ENCODE measurements around the gene FKBP1A.
"Not testable (repeated sequence)": the region's sequence is repeated elsewhere in the genome, so short reads cannot be mapped to it uniquely, and the experiment has no call there.

FKBP1A gene

DNA sequence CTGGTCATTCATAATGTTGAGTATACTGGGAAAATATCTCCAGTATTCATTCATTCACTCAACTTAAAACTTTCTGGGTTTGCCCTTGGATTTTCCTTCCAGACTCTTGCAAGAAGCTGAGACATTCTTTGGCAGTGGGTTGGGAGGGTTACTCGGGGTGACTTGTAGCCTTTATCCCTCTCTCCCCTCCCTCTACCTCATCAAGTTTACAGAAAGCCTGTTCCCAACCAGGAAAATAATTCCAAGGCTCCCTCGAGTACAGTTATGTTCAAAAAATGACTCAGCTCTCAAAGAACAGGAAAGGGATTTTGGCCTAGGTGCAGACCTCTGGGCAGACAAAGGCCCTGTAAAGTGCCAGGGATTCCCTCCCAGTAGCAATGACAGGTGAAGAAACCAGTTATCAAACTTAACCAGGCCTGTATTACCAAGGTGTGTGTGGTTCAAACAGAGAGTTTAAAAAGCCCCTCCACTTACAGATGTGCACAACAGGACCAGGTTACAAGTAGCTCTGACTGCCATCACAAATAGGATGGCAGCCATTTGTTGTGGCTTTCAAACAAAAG, 22.2 kb downstream of the FKBP1A start:
- no peaks in the 10 kb centered on the region for H3K9me3 Mint-ChIP-seq
- peak overlapping the region; percentile 70 for H3K27ac Mint-ChIP-seq
- H3K36me3 Mint-ChIP-seq (ENCODE audit: low read depth), result peaks cover 82% of the 10 kb centered on the region
- no peaks in the 10 kb centered on the region for H3K27me3 Mint-ChIP-seq
- no peak overlapping the region for H3K4me3 Mint-ChIP-seq
- peaks cover 40% of the 10 kb centered on the region for H3K4me1 Mint-ChIP-seq (ENCODE audit: low read depth)

DNA sequence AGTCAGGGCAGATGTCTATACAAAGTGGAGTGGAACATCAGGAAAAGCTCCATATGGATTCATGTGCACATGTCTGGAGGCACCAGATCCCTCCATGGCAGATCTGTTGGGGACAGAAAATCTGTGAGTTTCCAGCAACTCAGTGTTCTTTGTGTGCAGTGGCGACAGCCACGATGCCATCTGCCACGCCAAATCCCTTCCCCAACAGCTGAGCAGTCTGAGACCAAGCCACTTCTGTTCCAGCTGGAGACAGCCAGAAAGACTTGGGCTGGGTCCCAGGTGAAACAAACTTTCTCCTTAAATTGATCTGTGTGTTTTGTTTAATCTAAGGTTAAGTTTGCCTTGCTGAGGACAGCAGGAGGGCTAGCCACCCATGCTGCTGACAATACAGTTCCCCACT, 22.9 kb downstream of the FKBP1A start:
- Mint-ChIP-seq H3K36me3 (ENCODE audit: low read depth) (peaks cover 82% of the 10 kb centered on the region), H3K4me3 (no peak overlapping the region), H3K27me3 (no peaks in the 10 kb centered on the region), H3K4me1 (ENCODE audit: low read depth) (peaks cover 40% of the 10 kb centered on the region), H3K9me3 (no peaks in the 10 kb centered on the region), H3K27ac (peak overlapping the region; percentile 9)

DNA sequence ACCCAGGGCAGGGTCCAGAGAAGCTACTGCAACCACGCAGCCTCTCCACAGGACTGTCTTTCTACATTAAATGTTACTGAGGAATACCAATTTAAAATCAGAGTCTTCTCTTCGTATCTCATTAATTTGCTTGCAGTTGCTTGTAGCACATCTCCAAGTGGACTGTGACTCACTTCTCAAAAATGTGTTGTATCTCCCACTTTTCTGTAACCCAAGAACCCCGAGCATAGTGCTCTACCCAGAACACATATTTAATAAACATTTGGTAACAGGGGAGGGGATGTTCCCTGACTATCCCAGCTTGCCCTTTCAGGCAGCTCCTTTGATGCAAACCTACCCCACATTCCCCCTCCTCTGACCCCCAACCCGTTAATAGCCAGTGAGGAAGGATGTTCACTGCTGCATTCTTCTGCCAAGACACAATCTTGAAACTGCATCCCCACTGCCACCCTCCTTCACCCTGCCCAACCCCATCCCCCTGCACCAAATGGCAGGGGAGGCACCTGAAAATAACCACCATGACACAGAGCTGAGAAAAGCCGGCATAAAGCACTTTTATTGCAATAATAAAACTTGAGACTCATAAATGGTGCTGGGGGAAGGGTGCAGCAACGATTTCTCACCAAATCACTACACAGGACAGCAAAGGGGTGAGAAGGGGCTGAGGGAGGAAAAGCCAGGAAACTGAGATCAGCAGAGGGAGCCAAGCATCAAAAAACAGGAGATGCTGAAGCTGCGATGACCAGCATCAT, 24.2 kb downstream of the FKBP1A start:
- H3K27me3 Mint-ChIP-seq, result no peaks in the 10 kb centered on the region
- H3K9me3 Mint-ChIP-seq, result no peaks in the 10 kb centered on the region
- H3K36me3 Mint-ChIP-seq (ENCODE audit: low read depth), result peaks cover 83% of the 10 kb centered on the region
- no peak overlapping the region for H3K4me3 Mint-ChIP-seq
- peak overlapping the region; percentile 14 for H3K27ac Mint-ChIP-seq
- H3K4me1 Mint-ChIP-seq (ENCODE audit: low read depth), result peaks cover 48% of the 10 kb centered on the region

DNA sequence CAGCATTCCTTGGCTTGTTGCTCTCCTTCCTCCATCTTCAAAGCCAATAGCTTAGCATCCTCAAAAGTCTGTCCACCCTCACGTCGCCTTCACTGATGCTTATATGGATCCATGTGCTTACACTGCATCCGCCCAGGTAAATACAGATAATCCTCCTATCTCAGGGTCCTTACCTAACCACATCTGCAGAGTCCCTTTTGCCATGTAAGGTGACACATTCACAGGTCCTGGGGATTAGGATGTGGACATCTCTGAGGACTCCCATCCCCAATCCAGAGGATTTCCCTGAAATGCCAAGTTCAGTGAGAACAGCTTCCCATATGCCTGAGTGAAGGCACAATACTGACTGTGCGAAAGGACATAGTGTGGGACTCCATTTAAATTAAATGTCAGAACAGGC, 25.4 kb downstream of the FKBP1A start:
- Mint-ChIP-seq H3K4me1 (ENCODE audit: low read depth) (peaks cover 59% of the 10 kb centered on the region), H3K9me3 (no peaks in the 10 kb centered on the region), H3K4me3 (no peak overlapping the region), H3K27ac (no peak overlapping the region), H3K36me3 (ENCODE audit: low read depth) (peaks cover 83% of the 10 kb centered on the region), H3K27me3 (no peaks in the 10 kb centered on the region)

DNA sequence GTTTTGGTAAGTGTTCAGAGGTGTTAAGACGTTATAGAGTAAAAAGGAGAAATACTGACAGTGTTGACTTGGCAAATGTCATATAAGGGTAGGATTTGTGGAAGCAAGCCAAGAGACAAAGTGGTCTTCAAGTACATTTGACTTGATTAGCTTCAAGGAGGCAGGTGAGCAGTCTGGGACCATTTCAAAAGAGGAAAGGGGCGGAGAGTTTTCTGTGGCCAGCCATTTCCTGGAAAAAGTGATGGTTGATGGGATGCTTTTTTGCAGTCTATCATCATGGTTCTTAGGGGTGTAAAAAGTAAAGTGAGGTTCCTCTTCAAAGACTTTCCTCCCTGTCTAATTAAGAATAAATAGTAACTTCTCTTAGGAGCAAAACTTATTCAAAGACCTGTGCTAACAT, 28.7 kb downstream of the FKBP1A start:
- Mint-ChIP-seq H3K9me3 (no peaks in the 10 kb centered on the region), H3K4me1 (ENCODE audit: low read depth) (peaks cover 81% of the 10 kb centered on the region), H3K27me3 (no peaks in the 10 kb centered on the region), H3K27ac (peak overlapping the region; percentile 80), H3K36me3 (ENCODE audit: low read depth) (peaks cover 97% of the 10 kb centered on the region), H3K4me3 (peak overlapping the region; percentile 60)

DNA sequence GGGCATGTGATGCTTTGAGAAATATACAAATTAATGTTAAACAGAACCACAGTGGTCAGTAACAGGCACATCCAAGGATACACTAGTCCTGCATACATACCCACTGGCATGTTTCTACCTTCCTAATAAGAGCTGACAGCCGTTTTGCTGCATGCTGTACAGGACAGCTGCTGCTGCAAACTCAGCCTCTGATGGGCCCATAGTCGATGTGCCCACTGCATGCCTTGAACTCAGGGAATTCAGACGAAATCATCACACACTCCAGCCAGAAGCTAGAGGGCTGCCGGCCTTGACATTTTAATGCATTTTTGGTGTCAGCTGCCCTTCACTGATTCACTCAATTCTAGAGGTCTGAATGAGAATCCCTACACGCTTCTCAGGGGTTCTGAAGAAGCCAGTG, 29.3 kb downstream of the FKBP1A start:
- no peak overlapping the region for H3K4me3 Mint-ChIP-seq
- no peaks in the 10 kb centered on the region for H3K9me3 Mint-ChIP-seq
- H3K4me1 Mint-ChIP-seq (ENCODE audit: low read depth), result peaks cover 83% of the 10 kb centered on the region
- peak overlapping the region; percentile 80 for H3K27ac Mint-ChIP-seq
- no peaks in the 10 kb centered on the region for H3K27me3 Mint-ChIP-seq
- peaks cover 97% of the 10 kb centered on the region for H3K36me3 Mint-ChIP-seq (ENCODE audit: low read depth)

DNA sequence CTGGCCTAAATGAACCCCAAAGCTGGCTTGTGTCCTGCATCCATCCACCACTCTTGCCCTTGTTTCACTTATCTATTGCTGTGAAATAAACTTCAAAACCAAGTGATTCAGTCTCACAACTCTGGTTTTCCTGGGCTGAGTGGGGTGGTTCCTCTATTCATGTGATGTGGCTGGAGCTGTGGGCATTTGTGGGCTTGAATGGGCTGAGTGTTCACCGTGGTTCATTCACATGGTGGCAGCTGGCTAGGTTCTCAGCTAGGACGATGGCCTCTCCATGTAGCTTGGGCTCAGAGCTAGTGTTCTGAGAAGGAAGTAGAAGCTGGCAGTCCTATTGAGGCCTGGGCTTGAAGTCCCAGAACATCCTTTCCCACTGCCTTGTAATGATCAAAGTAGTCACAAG, 30.4 kb downstream of the FKBP1A start:
- Mint-ChIP-seq H3K27me3 (no peaks in the 10 kb centered on the region), H3K4me3 (no peak overlapping the region), H3K9me3 (no peaks in the 10 kb centered on the region), H3K36me3 (ENCODE audit: low read depth) (peaks cover 97% of the 10 kb centered on the region), H3K4me1 (ENCODE audit: low read depth) (peaks cover 92% of the 10 kb centered on the region), H3K27ac (peak overlapping the region; percentile 63)

DNA sequence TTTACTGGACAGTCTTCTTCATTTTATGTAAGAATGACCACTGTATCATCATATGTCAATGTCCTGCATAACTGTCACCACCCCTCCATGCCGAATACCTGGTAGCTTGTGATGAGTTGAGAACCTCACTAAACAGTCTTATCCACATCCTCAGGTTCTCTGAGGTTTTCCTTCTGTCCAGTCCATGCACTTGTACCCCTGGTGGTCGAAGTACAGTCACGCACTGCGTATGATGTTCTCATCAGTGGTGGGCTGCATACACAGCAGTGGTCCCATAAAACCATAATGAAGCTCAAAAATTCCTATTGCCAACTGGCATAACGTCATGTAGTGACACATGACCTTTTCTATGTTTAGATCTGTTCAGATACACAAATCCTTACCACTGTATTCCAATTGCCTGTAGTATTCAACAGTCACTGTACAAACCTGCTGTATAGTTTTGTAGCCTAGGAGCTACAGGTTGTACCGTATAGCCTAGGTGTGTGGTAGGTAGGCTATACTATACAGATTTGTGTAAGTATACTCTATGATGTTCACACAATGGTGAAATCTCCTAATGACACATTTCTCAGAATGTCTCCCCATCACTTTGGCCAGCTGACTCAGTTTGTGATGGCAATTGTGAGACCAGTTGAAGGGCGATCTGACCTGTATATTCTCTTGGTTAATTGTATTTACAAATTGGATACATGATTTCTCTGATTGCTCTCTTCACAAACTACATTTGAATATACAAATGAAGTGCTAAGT, 32.6 kb downstream of the FKBP1A start:
- Mint-ChIP-seq H3K4me1 (ENCODE audit: low read depth) (peaks cover 85% of the 10 kb centered on the region), H3K27me3 (no peaks in the 10 kb centered on the region), H3K9me3 (no peaks in the 10 kb centered on the region), H3K36me3 (ENCODE audit: low read depth) (peaks cover 87% of the 10 kb centered on the region), H3K4me3 (no peak overlapping the region), H3K27ac (peak overlapping the region; percentile 83)

DNA sequence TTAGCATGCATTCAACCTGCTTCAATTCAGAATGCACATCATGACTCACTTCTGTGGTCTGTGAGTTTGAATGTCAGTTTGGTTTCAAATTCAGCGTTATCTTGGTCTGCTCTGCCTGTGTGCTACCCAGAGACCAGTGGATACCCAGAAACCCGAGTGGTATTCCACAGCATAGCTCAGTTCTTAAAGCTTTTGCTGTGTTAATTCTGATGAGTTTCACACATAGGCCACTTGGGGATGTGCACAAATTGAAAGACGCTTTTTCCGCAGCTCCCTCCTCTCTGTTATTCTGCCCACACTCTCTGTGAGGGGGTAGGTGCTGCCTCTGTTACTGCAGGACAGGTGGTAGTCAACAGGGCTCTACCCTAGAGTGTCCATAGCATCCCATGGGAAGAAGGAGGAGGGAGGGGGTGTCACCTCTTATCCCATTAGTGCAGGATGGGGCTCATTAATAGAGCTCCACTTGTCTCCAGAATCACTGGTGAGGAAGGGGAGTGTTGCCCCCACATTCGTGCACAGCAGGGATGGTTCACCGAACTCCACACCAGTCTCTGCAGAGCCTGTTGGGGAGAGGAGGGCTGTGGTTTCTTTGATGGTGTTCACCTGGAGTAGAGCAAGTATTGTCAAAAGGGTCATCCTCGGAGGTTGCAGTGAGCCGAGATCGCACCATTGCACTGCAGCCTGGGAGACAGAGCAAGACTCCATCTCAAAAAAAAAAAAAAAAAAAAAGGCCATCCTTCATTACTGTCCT, 34.8 kb downstream of the FKBP1A start:
- Mint-ChIP-seq H3K9me3 (no peaks in the 10 kb centered on the region), H3K27me3 (no peaks in the 10 kb centered on the region), H3K36me3 (ENCODE audit: low read depth) (peaks cover 88% of the 10 kb centered on the region), H3K4me3 (peak overlapping the region; percentile 57), H3K27ac (peak overlapping the region; percentile 65), H3K4me1 (ENCODE audit: low read depth) (peaks cover 63% of the 10 kb centered on the region)

DNA sequence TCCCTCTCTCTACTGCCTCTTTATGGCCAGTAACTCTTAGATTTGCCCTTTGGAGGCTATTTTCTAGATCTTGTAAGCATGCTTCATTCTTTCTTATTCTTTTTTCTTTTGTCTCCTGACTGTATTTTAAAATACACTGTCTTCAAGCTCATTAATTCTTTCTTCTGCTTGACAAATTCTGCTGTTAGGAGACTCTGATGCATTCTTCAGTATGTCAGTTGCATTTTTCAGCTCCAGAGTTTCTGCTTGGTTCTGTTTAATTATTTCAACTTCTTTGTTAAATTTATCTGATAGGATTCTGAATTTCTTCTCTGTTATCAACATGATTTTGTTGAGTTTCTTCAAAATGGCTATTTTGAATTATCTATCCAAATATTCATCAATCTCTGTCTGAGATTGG, 38.9 kb downstream of the FKBP1A start:
- peaks cover 9% of the 10 kb centered on the region for H3K9me3 Mint-ChIP-seq
- H3K36me3 Mint-ChIP-seq (ENCODE audit: low read depth), result peaks cover 83% of the 10 kb centered on the region
- peaks cover 37% of the 10 kb centered on the region for H3K4me1 Mint-ChIP-seq (ENCODE audit: low read depth)
- no peaks in the 10 kb centered on the region for H3K27me3 Mint-ChIP-seq
- no peak overlapping the region for H3K27ac Mint-ChIP-seq
- H3K4me3 Mint-ChIP-seq, result no peak overlapping the region

DNA sequence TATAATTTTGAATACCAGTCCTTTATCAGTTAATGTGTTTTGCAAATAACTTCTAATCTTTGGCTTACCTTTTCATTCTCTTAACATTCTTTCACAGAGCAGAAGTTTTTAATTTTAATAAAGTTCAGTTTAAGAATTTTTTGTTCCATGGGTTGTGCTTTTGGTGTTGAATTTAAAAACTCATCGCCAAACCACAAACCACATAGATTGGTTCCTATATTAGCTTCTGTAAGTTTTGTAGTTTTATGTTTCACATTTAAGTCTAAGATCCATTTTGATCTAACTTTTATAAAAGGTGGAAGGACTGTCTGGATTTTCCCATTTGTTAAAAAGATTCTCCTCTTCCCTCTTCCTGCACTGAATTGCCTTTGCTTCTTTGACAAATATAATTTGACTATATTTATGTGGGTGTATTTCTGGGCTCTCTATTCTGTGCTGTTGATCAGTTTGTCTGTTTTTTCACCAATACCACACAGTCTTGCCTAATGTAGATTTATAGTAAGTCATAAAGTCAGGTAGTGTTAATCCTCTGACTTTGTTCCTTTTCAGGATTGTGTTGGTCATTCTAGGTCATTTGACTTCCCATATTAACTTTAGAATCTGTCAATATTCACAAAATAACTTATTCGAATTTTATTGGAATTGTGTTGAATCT, 46.4 kb downstream of the FKBP1A start:
- Mint-ChIP-seq H3K9me3 (peaks cover 14% of the 10 kb centered on the region), H3K36me3 (ENCODE audit: low read depth) (peaks cover 49% of the 10 kb centered on the region), H3K27ac (no peak overlapping the region), H3K4me3 (no peak overlapping the region), H3K27me3 (no peaks in the 10 kb centered on the region), H3K4me1 (ENCODE audit: low read depth) (peaks cover 45% of the 10 kb centered on the region)

DNA sequence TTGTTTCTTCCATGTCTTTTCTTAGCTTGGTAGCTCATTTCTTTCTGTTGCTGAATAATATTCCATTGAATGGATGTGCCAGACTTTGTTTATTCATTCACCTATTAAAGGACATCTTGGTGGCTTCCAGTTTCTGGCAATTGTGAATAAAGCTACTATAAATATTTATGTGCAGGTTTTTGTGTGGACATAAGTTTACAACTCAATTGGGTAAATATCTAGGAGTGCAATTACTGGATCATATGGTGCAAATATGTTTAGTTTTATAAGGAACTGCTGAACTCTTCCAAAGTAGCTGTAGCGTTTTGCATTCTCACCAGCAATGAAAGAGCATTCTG, 47.1 kb downstream of the FKBP1A start:
- peaks cover 42% of the 10 kb centered on the region for H3K36me3 Mint-ChIP-seq (ENCODE audit: low read depth)
- H3K27ac Mint-ChIP-seq, result no peak overlapping the region
- H3K4me1 Mint-ChIP-seq (ENCODE audit: low read depth), result peaks cover 38% of the 10 kb centered on the region
- peaks cover 14% of the 10 kb centered on the region for H3K9me3 Mint-ChIP-seq
- no peak overlapping the region for H3K4me3 Mint-ChIP-seq
- H3K27me3 Mint-ChIP-seq, result no peaks in the 10 kb centered on the region

DNA sequence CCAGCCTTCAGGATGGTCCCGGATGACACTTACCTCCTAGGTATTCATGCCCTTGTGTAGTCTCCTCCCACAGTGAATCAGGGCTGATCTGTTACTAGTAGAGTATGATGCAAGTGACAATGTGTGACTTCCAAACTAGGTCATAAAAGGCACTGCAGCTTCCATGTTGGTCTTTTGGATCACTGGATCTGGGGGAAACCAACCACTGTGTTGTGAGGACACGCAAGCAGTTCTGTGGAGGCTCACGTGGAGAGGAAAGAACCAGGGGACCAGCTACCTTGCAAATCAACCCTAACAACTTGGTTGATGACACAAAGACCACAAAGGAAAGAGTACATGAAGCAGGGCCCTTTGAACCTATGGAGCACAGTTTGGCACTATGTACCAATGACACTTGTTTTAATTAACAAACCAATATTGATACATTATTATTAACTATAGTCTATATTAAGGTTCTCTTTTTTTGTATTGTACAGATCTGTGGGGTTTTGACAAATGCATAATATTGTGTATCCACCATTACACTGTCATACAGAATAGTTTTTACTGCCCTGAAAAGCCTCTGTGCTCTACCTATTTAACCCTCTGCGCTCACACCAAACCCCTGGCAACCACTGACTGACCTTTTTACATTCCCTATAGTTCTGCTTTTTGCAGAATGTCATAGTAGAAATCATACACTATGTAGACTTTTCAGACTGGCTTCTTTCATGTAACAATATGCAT, 47.7 kb downstream of the FKBP1A start:
- Mint-ChIP-seq H3K9me3 (peaks cover 14% of the 10 kb centered on the region), H3K4me1 (ENCODE audit: low read depth) (peaks cover 36% of the 10 kb centered on the region), H3K27me3 (no peaks in the 10 kb centered on the region), H3K4me3 (no peak overlapping the region), H3K36me3 (ENCODE audit: low read depth) (peaks cover 37% of the 10 kb centered on the region), H3K27ac (no peak overlapping the region)

DNA sequence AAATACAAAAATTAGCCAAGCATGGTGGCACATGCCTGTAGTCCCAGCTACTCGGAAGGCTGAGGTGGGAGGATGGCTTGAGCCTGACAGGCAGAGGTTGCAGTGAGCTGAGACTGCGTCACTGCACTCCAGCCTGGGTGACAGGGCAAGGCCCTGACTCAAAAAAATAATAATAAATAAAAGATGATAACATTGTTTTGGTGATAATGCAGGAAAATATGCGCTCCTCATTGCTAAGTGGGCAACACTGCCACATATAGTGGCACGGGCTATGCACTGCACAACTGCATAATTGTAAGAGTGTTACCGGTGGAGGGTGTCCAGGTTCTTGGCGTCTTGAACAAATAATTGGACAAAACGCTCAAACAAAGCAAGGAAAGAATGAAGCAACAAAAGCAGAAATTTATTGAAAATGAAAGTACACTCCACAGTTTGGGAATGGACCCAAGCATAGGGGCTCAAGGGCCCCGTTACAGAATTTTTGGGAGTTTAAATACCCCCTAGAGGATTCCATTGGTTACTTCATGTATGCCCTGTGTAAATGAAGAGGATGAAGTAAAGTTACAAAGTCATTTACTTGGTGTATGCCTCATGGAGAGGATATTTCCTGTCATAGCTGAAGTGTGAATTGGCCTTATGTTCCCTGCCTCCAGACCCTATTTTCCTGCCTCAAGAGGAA, 49.3 kb downstream of the FKBP1A start:
- not testable (repeated sequence) for H3K9me3 Mint-ChIP-seq, H3K4me3 Mint-ChIP-seq, H3K27ac Mint-ChIP-seq, H3K27me3 Mint-ChIP-seq
- Mint-ChIP-seq H3K4me1 (ENCODE audit: low read depth) (peaks cover 33% of the 10 kb centered on the region), H3K36me3 (ENCODE audit: low read depth) (peaks cover 24% of the 10 kb centered on the region)
